ENCODE measurements around the gene CNTN5. TPM values are rescaled to one million over a fixed set of nuclear protein-coding genes. Genes with fewer than 3 reads are reported as not detected.

CNTN5 gene
- total RNA-seq, 2 donors from 2014 or later: 1.4 to 3.3 TPM

DNA sequence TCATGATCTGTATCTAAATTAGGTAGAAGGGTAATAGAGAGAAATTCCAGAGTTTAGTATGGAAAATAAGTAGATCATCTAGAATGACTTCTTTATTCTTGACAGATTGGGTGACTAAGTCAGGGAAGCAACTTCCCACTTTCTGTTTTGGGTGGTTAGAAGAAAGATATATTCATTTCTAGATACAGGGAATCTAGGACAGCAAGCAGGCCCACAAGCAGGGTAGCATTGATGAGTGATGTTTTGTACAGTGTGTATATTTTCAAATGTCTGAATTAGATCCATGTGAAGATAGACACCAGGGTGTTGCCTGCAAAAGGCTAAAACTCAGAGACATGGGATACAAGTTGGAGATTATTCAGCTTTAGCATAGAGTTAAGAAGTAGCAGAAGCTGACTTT lies 674.4 kb downstream of the CNTN5 start:
- no peaks in the 10 kb centered on the region for H3K9me3 ChIP-seq (ENCODE audit: control insufficient read depth, low read length)
- no peak overlapping the region for H3K27ac Mint-ChIP-seq
- no peak overlapping the region for H3K4me3 Mint-ChIP-seq
- H3K9ac ChIP-seq (ENCODE audit: extremely low read depth, low read length, poor library complexity, severe bottlenecking): no peak overlapping the region
- H3K4me1 Mint-ChIP-seq: no peaks in the 10 kb centered on the region
- DNase-seq: no peak
- no peak overlapping the region for H3K4me3 ChIP-seq (ENCODE audit: low read length)
- no peaks in the 10 kb centered on the region for H3K36me3 Mint-ChIP-seq (ENCODE audit: low read depth)
- no peaks in the 10 kb centered on the region for H3K36me3 ChIP-seq (ENCODE audit: control insufficient read depth, insufficient read depth, low read length)
- no peaks in the 10 kb centered on the region for H3K27me3 Mint-ChIP-seq (ENCODE audit: insufficient read depth)
- no peak overlapping the region for H3K27ac ChIP-seq (ENCODE audit: low read depth, low read length)
- no peaks in the 10 kb centered on the region for H3K4me1 ChIP-seq (ENCODE audit: control insufficient read depth, insufficient read depth, low read length)
- TF ChIP-seq, protein P1, sequence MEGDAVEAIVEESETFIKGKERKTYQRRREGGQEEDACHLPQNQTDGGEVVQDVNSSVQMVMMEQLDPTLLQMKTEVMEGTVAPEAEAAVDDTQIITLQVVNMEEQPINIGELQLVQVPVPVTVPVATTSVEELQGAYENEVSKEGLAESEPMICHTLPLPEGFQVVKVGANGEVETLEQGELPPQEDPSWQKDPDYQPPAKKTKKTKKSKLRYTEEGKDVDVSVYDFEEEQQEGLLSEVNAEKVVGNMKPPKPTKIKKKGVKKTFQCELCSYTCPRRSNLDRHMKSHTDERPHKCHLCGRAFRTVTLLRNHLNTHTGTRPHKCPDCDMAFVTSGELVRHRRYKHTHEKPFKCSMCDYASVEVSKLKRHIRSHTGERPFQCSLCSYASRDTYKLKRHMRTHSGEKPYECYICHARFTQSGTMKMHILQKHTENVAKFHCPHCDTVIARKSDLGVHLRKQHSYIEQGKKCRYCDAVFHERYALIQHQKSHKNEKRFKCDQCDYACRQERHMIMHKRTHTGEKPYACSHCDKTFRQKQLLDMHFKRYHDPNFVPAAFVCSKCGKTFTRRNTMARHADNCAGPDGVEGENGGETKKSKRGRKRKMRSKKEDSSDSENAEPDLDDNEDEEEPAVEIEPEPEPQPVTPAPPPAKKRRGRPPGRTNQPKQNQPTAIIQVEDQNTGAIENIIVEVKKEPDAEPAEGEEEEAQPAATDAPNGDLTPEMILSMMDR (conservative IDR thresholded peaks at IDR 0.05): no peak
- H3K27me3 ChIP-seq (ENCODE audit: control insufficient read depth, insufficient read depth, low read length, poor library complexity, severe bottlenecking): no peaks in the 10 kb centered on the region
- H3K9me3 Mint-ChIP-seq: no peaks in the 10 kb centered on the region

DNA sequence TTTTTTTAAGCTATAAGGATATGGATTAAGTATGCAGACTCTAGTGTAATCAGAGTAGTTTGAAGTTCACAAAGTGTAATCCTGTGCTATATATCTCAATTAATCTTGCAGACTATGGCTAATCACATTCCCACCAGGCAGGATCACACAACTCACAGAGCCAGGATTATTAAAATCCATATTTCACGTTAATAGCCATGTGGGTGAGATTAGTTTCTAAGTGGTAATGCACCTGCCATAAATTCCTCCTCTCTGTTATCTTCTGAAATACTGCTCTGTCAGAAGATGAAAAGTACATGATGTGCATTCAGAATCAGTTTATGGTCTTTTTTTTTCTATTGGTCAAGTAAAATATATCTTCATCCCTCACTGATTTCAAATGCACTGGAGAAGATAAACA lies 686.1 kb downstream of the CNTN5 start:
- no peaks in the 10 kb centered on the region for H3K9me3 ChIP-seq (ENCODE audit: control insufficient read depth, low read length)
- no peak for DNase-seq
- H3K9ac ChIP-seq (ENCODE audit: extremely low read depth, low read length, poor library complexity, severe bottlenecking): no peak overlapping the region
- TF ChIP-seq, protein P1 (conservative IDR thresholded peaks at IDR 0.05): no peak
- H3K27ac ChIP-seq (ENCODE audit: low read depth, low read length): no peak overlapping the region
- no peaks in the 10 kb centered on the region for H3K27me3 ChIP-seq (ENCODE audit: control insufficient read depth, insufficient read depth, low read length, poor library complexity, severe bottlenecking)
- Mint-ChIP-seq H3K36me3 (ENCODE audit: low read depth) (no peaks in the 10 kb centered on the region), H3K27me3 (ENCODE audit: insufficient read depth) (no peaks in the 10 kb centered on the region), H3K4me1 (peaks cover 6% of the 10 kb centered on the region), H3K4me3 (no peak overlapping the region), H3K9me3 (no peaks in the 10 kb centered on the region), H3K27ac (no peak overlapping the region)
- H3K36me3 ChIP-seq (ENCODE audit: control insufficient read depth, insufficient read depth, low read length): no peaks in the 10 kb centered on the region
- no peak overlapping the region for H3K4me3 ChIP-seq (ENCODE audit: low read length)
- no peaks in the 10 kb centered on the region for H3K4me1 ChIP-seq (ENCODE audit: control insufficient read depth, insufficient read depth, low read length)
- 100% methylated on average over 1 of the region's 1 CpG; no CpG with 5 or more reads in 1 of the 2 experiments for WGBS, 2 experiments (ENCODE audit: insufficient coverage in 1 of 2, insufficient read length in 1 of 2)

DNA sequence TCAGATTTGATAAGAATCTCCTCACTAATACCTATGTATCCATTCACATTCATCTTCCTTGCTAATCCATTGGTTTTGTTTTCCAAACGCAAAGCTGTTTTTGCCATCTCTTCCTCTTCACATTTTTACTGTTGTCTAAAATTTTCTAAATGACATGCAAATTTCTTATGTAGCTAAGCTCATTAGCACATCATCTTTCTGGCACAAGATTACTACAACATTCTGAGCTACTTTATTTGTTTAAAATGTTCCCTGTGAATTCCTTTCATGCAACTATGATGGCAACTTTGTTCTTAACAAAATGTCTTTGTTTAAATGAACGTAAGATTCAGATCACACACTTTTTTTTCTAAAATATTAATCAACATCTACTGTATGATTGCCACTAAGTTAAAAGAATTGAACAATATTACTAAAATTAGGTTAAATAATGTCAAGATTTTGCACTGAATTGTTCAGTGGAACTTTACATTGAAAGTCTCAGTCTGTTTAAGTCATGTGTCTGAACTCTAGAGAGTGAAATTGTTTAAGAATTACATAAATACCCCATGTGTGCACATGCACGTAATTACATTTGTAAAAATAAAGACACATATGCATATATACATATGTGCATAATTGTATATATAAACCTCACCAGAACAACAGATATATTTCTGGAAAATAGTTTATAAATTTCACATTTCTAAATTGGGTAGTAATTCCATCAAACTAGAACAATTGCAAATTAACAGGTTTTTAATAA lies 688.4 kb downstream of the CNTN5 start:
- no peak overlapping the region for H3K27ac Mint-ChIP-seq
- WGBS, 2 experiments (ENCODE audit: insufficient coverage in 1 of 2, insufficient read length in 1 of 2): 83 to 100% methylated on average over 1 to 2 of the region's 3 CpGs
- H3K27me3 Mint-ChIP-seq (ENCODE audit: insufficient read depth): no peaks in the 10 kb centered on the region
- H3K4me3 Mint-ChIP-seq: no peak overlapping the region
- peaks cover 6% of the 10 kb centered on the region for H3K4me1 Mint-ChIP-seq
- no peaks in the 10 kb centered on the region for H3K36me3 ChIP-seq (ENCODE audit: control insufficient read depth, insufficient read depth, low read length)
- H3K27ac ChIP-seq (ENCODE audit: low read depth, low read length): no peak overlapping the region
- H3K4me3 ChIP-seq (ENCODE audit: low read length): no peak overlapping the region
- H3K9me3 ChIP-seq (ENCODE audit: control insufficient read depth, low read length): no peaks in the 10 kb centered on the region
- H3K9ac ChIP-seq (ENCODE audit: extremely low read depth, low read length, poor library complexity, severe bottlenecking): no peak overlapping the region
- TF ChIP-seq, protein P1 (conservative IDR thresholded peaks at IDR 0.05): no peak
- no peak for DNase-seq
- no peaks in the 10 kb centered on the region for H3K36me3 Mint-ChIP-seq (ENCODE audit: low read depth)
- H3K27me3 ChIP-seq (ENCODE audit: control insufficient read depth, insufficient read depth, low read length, poor library complexity, severe bottlenecking): no peaks in the 10 kb centered on the region
- no peaks in the 10 kb centered on the region for H3K4me1 ChIP-seq (ENCODE audit: control insufficient read depth, insufficient read depth, low read length)
- H3K9me3 Mint-ChIP-seq: peaks cover 10% of the 10 kb centered on the region
